SU-DHL-6 (cell line): ENCODE measurements around the gene MLLT10.

Experiments used
- H2AFZ ChIP-seq: fragments of 200-600 bp; sonication (generic); 2 replicates; pipeline ENCODE4 v1.6.1; 2014; ENCODE audit warnings: low read depth, mild to moderate bottlenecking, moderate library complexity, mixed read lengths, antibody characterized with exemption, low read length; ENCODE audit not compliant: severe bottlenecking
- H3F3A ChIP-seq: fragments of 200-600 bp; shearing (Covaris generic); 2 replicates; pipeline ENCODE4 v1.6.0; 2016; ENCODE audit warnings: antibody characterized with exemption, mild to moderate bottlenecking; ENCODE audit not compliant: insufficient read depth
- H3K27ac ChIP-seq: fragments of 200-600 bp; sonication (generic); 2 replicates; pipeline ENCODE4 v1.5.1; 2016; ENCODE audit warnings: low read depth, mild to moderate bottlenecking, low read length, moderate library complexity, mixed read lengths
- H3K27me3 ChIP-seq: fragments of 200-600 bp; sonication (generic), shearing (Covaris generic); 2 replicates; pipeline ENCODE4 v1.6.0; 2014; ENCODE audit warnings: mild to moderate bottlenecking, low read length
- H3K36me3 ChIP-seq: fragments of 200-600 bp; sonication (generic); 2 replicates; pipeline ENCODE4 v1.6.1; 2014; ENCODE audit warnings: mild to moderate bottlenecking, low read length, mixed read lengths
- H3K4me2 ChIP-seq: fragments of 300-600, 200-600 bp; shearing (Covaris generic), sonication (generic); 2 replicates; pipeline ENCODE4 v1.6.0; 2014; ENCODE audit warnings: low read length, low read depth, mild to moderate bottlenecking; ENCODE audit not compliant: poor library complexity, severe bottlenecking
- H3K4me3 ChIP-seq: fragments of 200-600 bp; sonication (generic); 2 replicates; pipeline ENCODE4 v1.5.1; 2014; ENCODE audit warnings: antibody characterized with exemption, low read length, mild to moderate bottlenecking, mixed read lengths; ENCODE audit not compliant: insufficient read depth, poor library complexity, severe bottlenecking
- H3K79me2 ChIP-seq: fragments of 200-600 bp; sonication (generic); 2 replicates; pipeline ENCODE4 v1.6.1; 2014; ENCODE audit warnings: mild to moderate bottlenecking, low read length, moderate library complexity; ENCODE audit not compliant: insufficient read depth
- H3K9ac ChIP-seq: fragments of 200-600 bp; sonication (generic); 2 replicates; pipeline ENCODE4 v1.7.0; 2014; ENCODE audit warnings: mild to moderate bottlenecking, low read length
- H3K9me2 ChIP-seq: fragments of 200-600 bp; sonication (generic); replicated peaks from 2 replicates; pipeline ENCODE4 v1.6.1; 2014; ENCODE audit warnings: low read length; ENCODE audit not compliant: insufficient read depth
- H3K9me3 ChIP-seq: fragments of 200-600 bp; sonication (generic); 2 replicates; pipeline ENCODE4 v1.6.1; 2014; ENCODE audit warnings: low read length, mixed read lengths; ENCODE audit not compliant: insufficient read depth
- H4K20me1 ChIP-seq: fragments of 200-600 bp; sonication (generic); 2 replicates; pipeline ENCODE4 v1.6.1; 2014; ENCODE audit warnings: low read depth, mild to moderate bottlenecking, antibody characterized with exemption, low read length, moderate library complexity, mixed read lengths
- EZH2phosphoT487 ChIP-seq: fragments of 200-600 bp; sonication (generic), shearing (Covaris generic); conservative IDR thresholded peaks from 2 replicates; pipeline ENCODE4 v1.6.1; 2018; ENCODE audit warnings: mild to moderate bottlenecking, antibody characterized with exemption, low read length, moderate library complexity, mixed read lengths
- TF ChIP-seq, protein P1 (sequence below): fragments of 200-600 bp; sonication (generic); IDR thresholded peaks from one replicate; pipeline ENCODE4 v1.5.1; 2017; ENCODE audit warnings: antibody characterized with exemption, mild to moderate bottlenecking, low read length, moderate library complexity; ENCODE audit not compliant: insufficient read depth, poor library complexity, severe bottlenecking

The MLLT10 gene

DNA sequence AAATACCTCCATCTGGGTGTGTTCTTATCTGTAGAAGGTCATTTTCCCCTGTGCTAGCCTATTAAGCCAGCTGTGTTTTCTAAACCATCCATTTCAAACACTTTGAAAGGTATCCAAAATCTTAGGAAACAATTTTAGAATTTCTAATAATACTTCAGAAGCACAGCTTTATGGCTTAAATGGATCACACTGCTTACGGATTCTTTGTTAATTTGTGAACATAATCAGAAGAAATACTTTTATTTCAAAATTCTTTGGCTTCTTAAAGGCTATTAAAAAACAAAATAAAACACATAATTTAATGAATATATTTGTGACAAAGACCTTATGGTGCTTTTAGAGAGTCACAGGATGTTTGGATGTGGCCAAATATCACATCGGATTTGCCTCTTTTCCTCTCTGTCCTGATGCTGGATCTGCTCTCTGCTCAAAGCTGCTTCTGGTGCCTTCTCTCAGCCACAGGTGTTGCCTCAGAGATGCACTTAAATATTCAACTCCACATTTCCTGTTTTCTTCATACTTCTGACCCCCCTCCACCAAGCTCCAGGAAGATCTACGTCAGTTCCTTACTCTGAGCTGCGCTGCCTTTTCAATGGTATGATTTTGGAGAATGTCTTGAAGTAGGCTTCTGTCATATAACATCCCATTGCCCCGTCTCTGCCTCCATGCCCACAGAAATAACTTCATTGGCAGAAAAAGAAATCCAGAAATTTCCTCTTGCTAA is 230.6 kb downstream of the MLLT10 start:
- H3K4me3 ChIP-seq = no peak overlapping the region

DNA sequence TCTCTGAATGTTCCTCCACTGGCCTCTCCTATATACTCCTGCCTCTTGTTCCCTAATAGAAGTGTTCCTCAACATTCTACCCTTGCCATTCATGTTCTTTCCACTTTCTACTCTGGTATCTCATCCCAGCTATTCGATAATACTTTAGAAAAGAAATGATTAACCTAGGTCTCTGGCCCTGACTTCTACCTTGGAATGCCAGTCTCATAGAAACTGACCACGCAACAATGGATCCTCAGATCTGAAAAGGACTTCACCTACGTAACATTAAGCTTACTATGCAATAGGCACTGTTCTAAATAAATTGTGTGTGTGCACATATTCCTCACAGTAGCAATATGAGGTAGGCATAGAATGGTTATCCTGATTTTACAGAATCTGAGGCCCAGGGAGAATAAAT is 235.0 kb downstream of the MLLT10 start:
- no peaks in the 10 kb centered on the region for H3K9me3 ChIP-seq
- H2AFZ ChIP-seq = no peak overlapping the region
- H3F3A ChIP-seq = no peaks in the 10 kb centered on the region
- H3K4me3 ChIP-seq = no peak overlapping the region
- no peak overlapping the region for H3K9ac ChIP-seq
- H3K27ac ChIP-seq = no peak overlapping the region
- no peaks in the 10 kb centered on the region for H3K27me3 ChIP-seq
- no peaks in the 10 kb centered on the region for H3K79me2 ChIP-seq
- H3K4me2 ChIP-seq = no peak overlapping the region
- TF ChIP-seq, protein P1, sequence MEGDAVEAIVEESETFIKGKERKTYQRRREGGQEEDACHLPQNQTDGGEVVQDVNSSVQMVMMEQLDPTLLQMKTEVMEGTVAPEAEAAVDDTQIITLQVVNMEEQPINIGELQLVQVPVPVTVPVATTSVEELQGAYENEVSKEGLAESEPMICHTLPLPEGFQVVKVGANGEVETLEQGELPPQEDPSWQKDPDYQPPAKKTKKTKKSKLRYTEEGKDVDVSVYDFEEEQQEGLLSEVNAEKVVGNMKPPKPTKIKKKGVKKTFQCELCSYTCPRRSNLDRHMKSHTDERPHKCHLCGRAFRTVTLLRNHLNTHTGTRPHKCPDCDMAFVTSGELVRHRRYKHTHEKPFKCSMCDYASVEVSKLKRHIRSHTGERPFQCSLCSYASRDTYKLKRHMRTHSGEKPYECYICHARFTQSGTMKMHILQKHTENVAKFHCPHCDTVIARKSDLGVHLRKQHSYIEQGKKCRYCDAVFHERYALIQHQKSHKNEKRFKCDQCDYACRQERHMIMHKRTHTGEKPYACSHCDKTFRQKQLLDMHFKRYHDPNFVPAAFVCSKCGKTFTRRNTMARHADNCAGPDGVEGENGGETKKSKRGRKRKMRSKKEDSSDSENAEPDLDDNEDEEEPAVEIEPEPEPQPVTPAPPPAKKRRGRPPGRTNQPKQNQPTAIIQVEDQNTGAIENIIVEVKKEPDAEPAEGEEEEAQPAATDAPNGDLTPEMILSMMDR = no peak
- no peaks in the 10 kb centered on the region for H4K20me1 ChIP-seq
- no peaks in the 10 kb centered on the region for H3K36me3 ChIP-seq
- no peaks in the 10 kb centered on the region for H3K9me2 ChIP-seq

More for the DNA sequence above, 230.6 kb downstream of the MLLT10 start:
- Histone ChIP-seq H3K9me3 (no peaks in the 10 kb centered on the region), H3K9ac (no peak overlapping the region), H3K27ac (no peak overlapping the region), H3K4me2 (no peak overlapping the region), H3F3A (no peaks in the 10 kb centered on the region), H4K20me1 (no peaks in the 10 kb centered on the region), H3K36me3 (no peaks in the 10 kb centered on the region), H3K27me3 (no peaks in the 10 kb centered on the region), H3K79me2 (no peaks in the 10 kb centered on the region), H2AFZ (no peak overlapping the region), H3K9me2 (no peaks in the 10 kb centered on the region)
- no peak for TF ChIP-seq EZH2phosphoT487
- TF ChIP-seq, protein P1 = no peak

DNA sequence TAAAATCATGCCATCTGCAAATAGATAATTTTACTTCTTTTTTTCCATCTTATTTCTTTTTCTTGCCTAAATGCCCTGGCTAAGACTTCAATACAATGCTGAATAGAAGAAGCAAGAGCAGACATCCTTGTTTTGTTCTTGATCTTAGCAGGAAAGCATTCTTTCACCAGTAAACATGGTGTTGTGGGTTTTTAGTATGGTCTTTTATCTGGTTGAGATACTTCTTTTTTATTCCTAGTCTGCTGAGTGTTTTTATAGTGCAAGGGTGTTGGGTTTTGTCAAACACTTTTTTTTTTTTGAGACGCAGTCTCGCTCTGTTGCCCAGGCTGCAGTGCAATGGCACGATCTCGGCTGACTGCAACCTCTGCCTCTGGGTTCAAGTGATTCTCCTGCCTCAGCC is 237.2 kb downstream of the MLLT10 start:
- no peaks in the 10 kb centered on the region for H3K27me3 ChIP-seq

More for the DNA sequence above, 237.2 kb downstream of the MLLT10 start:
- Histone ChIP-seq H3K9me3 (no peaks in the 10 kb centered on the region), H2AFZ (no peak overlapping the region), H3K36me3 (no peaks in the 10 kb centered on the region), H3K4me2 (no peak overlapping the region), H3K9me2 (no peaks in the 10 kb centered on the region), H4K20me1 (no peaks in the 10 kb centered on the region), H3K9ac (no peak overlapping the region), H3K79me2 (no peaks in the 10 kb centered on the region), H3F3A (no peaks in the 10 kb centered on the region), H3K27ac (no peak overlapping the region), H3K4me3 (no peak overlapping the region)
- TF ChIP-seq, protein P1 = no peak
- no peak for TF ChIP-seq EZH2phosphoT487
